Camera-type eye (tissue), 1 donor: ENCODE measurements around the gene GGA1. TPM values are rescaled to one million over a fixed set of nuclear protein-coding genes. Genes with fewer than 3 reads are reported as not detected.

ENCODE experiments used
- total RNA-seq: library from RNA; depleted of rRNA; stranded (reverse); fragments of >200 nt; gene quantifications from one replicate; pipeline ENCODE4 v1.2.3, GENCODE V29; 2014

GGA1 gene, protein sequence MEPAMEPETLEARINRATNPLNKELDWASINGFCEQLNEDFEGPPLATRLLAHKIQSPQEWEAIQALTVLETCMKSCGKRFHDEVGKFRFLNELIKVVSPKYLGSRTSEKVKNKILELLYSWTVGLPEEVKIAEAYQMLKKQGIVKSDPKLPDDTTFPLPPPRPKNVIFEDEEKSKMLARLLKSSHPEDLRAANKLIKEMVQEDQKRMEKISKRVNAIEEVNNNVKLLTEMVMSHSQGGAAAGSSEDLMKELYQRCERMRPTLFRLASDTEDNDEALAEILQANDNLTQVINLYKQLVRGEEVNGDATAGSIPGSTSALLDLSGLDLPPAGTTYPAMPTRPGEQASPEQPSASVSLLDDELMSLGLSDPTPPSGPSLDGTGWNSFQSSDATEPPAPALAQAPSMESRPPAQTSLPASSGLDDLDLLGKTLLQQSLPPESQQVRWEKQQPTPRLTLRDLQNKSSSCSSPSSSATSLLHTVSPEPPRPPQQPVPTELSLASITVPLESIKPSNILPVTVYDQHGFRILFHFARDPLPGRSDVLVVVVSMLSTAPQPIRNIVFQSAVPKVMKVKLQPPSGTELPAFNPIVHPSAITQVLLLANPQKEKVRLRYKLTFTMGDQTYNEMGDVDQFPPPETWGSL
- 54.9 TPM for total RNA-seq

DNA sequence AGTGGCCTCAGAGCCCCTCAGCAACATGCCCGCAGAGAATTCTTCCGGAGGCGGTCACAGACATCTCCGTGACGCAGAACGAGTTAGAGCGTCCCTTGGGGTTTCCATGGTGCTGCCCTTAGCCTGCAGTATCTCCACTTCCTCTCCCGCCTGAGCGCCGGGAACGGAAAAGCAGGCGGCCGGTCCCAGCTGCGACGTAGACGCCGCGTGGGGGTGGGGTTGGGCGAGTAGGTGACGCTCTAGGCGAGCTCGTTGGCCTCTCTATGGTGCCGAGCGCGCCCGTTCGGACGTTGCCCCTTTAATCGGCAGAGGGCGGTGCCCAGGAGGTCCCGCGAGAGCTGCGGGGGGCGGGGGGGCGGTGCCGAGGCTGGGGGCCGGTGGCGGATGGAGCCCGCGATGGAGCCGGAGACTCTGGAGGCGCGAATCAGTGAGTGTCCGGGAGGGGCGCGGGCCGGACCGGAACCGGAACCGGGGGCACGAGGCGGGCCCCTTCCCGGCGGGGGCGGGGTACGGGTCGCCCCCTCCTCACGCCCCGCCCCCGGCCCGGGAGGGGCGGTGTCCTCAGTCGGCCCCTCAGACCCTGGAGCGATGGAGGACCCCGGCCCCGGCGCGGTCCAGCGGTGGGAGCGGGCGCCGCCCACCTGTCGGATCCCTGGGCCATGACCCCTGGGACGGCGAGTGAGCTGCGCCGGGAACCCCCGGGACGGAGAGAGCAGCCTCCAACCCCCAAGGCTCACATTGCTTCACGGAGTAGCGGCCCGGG is at the start of gene GGA1:
Gene GGA1, plus strand, starts transcription at position 358 of the 763 bp plus-strand sequence. Its CDS starts 27 bp downstream, at position 385.

DNA sequence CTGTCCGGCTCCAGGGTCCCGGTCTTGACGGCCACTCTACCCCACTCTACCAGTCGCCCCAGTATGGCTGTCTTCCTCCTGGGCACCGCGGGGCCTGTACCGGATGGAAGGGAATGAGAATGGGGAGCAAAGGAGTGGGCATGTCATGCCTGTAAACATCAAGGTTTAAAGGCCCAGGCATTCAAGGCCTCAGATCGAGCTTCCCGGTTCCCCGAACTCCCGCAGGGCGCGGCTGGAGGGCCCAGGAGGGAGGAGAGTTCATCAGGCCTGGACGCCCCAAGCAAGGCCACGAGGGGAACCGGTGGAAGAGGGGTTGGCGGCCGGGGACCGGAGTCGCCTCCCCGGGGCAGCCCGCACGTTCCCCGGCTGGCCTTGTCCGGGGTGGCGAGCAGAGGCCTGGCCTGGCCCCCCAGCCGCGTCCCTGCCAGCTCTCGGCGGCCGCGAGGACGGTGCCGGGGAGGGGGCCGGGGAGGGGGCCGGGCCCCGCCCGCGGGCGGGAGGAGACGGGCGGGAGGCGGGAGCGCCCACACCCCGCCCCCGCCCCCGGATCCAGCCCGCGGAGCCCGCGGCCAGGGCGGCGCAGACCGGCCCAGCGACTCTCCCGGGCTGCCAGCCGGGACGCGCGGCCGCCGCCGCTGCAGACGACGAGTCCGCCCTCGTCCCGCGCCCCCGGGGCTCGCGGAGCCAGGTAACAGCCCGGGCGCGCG is 48.6 kb upstream of the GGA1 start, which contains the start of gene CDC42EP1:
Gene CDC42EP1, plus strand, starts transcription at position 580 of the 707 bp plus-strand sequence. CDS start 5,870 bp downstream, outside the sequence.

DNA sequence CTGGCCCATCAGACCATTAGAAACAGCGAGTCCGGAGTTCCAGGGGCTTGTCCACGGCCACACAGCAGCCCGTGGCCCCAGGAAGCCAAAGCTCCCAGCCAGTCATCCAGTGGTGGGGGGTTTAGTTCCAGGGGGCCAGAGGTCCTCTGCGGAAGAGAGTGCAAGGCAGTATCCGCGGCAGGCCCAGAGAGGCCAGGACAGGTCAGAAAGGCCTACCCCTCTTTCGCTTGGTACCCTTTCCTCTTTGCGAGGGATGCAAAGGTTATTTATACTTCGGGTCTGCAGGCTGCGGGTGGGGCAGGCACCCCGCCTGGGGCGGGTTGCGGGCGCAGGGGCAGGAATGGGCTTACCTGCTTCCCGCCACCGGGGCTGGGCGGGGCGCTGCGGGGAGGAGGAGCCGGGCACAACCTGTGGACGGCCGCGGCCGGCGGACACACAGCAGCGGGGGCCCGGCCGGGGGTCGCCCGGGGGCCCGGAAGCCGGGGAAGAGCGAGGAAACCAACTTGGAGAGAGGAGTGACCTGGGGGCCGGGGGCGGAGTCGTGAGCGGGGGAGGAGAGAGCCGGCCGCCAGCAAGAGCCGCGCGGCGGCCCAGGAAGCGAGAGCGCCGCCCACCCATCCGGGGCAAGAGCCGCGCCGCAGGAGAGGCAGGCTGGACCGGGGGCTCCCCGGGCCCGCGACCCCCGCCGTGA is 30.6 kb downstream of the GGA1 start, which contains the start of gene SH3BP1:
Gene SH3BP1, plus strand, starts transcription at position 600 of the 691 bp plus-strand sequence. CDS start 119 bp downstream, outside the sequence.

DNA sequence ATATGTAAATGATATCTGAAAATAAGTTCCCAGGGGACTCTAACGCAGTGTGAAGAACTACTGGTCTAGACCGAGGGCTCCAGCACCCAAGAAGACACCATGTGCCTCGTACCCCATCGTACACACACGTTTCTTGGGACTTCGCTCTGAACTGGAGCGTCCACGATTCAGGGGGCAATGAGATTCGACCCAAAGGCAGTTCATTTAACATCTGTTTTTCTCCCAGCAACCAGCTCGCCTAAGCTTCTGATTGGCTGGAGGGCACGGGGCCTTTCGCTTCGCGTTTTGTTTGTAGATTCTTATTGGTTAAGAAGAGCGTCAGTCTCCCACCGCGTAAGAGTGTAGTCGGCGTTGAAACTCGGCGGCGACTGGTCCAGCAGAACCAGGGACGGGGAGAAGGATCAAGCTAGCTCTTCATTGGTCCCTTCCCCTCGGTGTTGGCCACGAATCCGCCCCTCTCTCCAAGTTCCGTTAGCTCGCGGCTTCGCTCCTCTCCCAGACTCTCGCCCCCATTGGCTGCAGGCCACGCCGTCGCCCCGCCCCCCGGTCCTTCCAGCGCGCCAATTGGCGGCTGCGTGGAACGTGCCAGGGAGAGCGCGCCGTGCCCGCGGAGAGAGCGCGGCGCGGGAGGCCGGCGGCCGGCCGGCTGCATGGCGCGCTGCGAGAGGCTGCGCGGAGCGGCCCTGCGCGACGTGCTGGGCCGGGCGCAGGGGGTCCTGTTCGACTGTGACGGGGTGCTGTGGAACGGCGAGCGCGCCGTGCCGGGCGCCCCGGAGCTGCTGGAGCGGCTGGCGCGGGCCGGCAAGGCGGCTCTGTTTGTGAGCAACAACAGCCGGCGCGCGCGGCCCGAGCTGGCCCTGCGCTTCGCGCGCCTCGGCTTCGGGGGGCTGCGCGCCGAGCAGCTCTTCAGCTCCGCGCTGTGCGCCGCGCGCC is 49.8 kb downstream of the GGA1 start, which contains the start of gene PDXP:
Gene PDXP, plus strand, starts transcription at position 591 of the 933 bp plus-strand sequence. Its CDS starts 60 bp downstream, at position 651.

DNA sequence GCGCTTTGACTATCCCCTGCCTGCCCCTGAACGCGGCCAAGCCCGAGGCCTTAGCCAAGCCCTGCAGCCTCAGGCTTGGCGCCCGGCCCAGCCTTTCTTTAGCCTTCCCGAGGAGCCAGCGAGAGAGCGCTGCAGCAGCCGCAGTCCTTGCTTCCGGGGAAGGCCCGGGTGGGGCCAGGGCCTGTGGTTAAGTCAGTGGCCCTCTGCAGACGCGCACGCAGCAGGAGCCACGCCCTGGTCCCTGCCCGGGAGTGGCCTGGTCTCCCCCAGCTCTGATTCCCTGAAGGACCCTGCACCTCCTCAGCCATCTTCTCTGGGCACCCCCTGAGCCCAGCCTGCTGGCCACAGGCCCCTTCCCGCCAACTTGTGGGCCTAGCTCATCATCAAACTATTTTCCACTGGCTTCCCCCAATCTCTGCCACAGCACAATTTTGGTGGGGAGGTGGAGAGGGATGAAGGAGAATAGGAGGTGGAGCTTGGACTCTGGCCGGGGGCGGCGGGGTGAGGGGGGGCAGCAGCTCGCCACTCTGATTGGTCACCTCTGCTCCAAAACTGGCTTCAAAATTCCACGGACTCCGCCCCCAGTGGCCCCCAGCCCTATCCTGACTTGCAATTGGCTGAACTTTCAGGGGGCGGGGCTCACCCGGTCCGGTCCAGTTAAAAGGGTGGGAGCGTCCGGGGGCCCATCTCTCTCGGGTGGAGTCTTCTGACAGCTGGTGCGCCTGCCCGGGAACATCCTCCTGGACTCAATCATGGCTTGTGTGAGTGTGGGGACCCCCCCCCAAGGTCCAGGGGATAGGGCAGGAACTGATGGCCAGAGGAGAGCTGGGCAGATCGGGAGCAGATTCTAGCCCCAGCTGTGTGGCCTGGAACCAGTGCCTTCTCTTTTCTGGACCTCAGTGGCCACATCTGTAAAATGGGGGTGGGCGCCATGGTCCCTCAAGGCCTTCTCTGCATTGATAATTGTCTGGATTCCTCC is 66.6 kb downstream of the GGA1 start, which contains the start of gene LGALS1:
Gene LGALS1, plus strand, starts transcription at position 686 of the 979 bp plus-strand sequence. Its CDS starts 67 bp downstream, at position 753.

Other genes with a start within 250 kb of the GGA1 start
- gene ELFN2, start 181.4 kb upstream of the GGA1 start, total RNA-seq, result 7.0 TPM
- gene MFNG, start 122.5 kb upstream of the GGA1 start, total RNA-seq, result 22.3 TPM
- gene CARD10, start 89.4 kb upstream of the GGA1 start, total RNA-seq, result 6.0 TPM
- gene CDC42EP1, start 48.4 kb upstream of the GGA1 start, total RNA-seq, result 19.0 TPM
- 2.0 TPM for gene LGALS2, start 28.7 kb upstream of the GGA1 start, total RNA-seq
- gene SH3BP1, start 30.8 kb downstream of the GGA1 start, total RNA-seq, result 7.3 TPM
- 24.4 TPM for gene PDXP, start 49.9 kb downstream of the GGA1 start, total RNA-seq
- 510 TPM for gene LGALS1, start 66.8 kb downstream of the GGA1 start, total RNA-seq
- 24.6 TPM for gene NOL12, start 77.5 kb downstream of the GGA1 start, total RNA-seq
- gene TRIOBP, start 88.2 kb downstream of the GGA1 start, total RNA-seq, result 83.3 TPM
- 15.8 TPM for gene GCAT, start 199.1 kb downstream of the GGA1 start, total RNA-seq
- gene GALR3, start 214.5 kb downstream of the GGA1 start, total RNA-seq, result not detected
- 41.6 TPM for gene ANKRD54, start 235.5 kb downstream of the GGA1 start, total RNA-seq
- gene EIF3L, start 240.6 kb downstream of the GGA1 start, total RNA-seq, result 485 TPM